Measurements from ENCODE around the gene ZBTB7C. TPM values are rescaled to one million over a fixed set of nuclear protein-coding genes. Genes with fewer than 3 reads are reported as not detected.

ZBTB7C gene
- total RNA-seq, 1 donor = 0.09 TPM

GRCh38 chr18:48321121-48321520, 88.1 kb downstream of the ZBTB7C start:
- DNase-seq (ENCODE audit: low read depth) = no peak
- TF ChIP-seq, protein P1, sequence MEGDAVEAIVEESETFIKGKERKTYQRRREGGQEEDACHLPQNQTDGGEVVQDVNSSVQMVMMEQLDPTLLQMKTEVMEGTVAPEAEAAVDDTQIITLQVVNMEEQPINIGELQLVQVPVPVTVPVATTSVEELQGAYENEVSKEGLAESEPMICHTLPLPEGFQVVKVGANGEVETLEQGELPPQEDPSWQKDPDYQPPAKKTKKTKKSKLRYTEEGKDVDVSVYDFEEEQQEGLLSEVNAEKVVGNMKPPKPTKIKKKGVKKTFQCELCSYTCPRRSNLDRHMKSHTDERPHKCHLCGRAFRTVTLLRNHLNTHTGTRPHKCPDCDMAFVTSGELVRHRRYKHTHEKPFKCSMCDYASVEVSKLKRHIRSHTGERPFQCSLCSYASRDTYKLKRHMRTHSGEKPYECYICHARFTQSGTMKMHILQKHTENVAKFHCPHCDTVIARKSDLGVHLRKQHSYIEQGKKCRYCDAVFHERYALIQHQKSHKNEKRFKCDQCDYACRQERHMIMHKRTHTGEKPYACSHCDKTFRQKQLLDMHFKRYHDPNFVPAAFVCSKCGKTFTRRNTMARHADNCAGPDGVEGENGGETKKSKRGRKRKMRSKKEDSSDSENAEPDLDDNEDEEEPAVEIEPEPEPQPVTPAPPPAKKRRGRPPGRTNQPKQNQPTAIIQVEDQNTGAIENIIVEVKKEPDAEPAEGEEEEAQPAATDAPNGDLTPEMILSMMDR (IDR thresholded peaks at IDR 0.05; ENCODE audit: insufficient read depth, low read length) = no peak
- H3K4me3 ChIP-seq (ENCODE audit: low read depth, low read length) = no peak overlapping the region

GRCh38 chr18:48320639-48320945, 88.6 kb downstream of the ZBTB7C start:
- no peak for DNase-seq (ENCODE audit: low read depth)
- TF ChIP-seq, protein P1 (IDR thresholded peaks at IDR 0.05; ENCODE audit: insufficient read depth, low read length) = no peak
- no peak overlapping the region for H3K4me3 ChIP-seq (ENCODE audit: low read depth, low read length)

- no peak overlapping the region for H3K4me3 ChIP-seq (ENCODE audit: low read depth, low read length)
- peak; percentile 46 for DNase-seq (ENCODE audit: low read depth)
- TF ChIP-seq, protein P1 (IDR thresholded peaks at IDR 0.05; ENCODE audit: insufficient read depth, low read length) = no peak
These were observed 89.2 kb downstream of the ZBTB7C start for GRCh38 chr18:48319801-48320638.

DNA sequence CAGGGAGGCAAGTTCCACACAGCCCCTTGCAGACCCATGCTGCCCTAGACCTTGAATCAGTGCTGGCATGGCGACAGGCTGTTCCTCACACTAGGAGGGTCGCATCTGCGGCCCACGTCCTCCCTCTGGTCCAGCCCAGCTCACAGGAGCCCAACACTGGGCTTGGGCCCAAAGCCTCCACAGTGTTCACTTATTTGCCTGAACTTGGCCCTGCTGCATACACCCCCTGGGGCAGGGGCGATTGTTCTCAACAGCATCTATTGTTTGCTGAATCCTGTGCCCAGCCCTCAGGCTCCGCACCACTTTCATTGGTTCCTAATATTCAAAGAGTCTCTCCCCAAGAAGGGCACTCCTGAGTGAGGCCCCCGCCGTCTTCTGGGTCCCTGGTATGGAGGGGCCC, 90.7 kb downstream of the ZBTB7C start:
- TF ChIP-seq, protein P1 (IDR thresholded peaks at IDR 0.05; ENCODE audit: insufficient read depth, low read length) = no peak
- H3K4me3 ChIP-seq (ENCODE audit: low read depth, low read length) = no peak overlapping the region
- DNase-seq (ENCODE audit: low read depth) = no peak

- TF ChIP-seq, protein P1 (IDR thresholded peaks at IDR 0.05; ENCODE audit: insufficient read depth, low read length) = peak; percentile 23
- no peak overlapping the region for H3K4me3 ChIP-seq (ENCODE audit: low read depth, low read length)
- no peak for DNase-seq (ENCODE audit: low read depth)
These were observed 91.3 kb downstream of the ZBTB7C start for GRCh38 chr18:48317781-48318381.

DNA sequence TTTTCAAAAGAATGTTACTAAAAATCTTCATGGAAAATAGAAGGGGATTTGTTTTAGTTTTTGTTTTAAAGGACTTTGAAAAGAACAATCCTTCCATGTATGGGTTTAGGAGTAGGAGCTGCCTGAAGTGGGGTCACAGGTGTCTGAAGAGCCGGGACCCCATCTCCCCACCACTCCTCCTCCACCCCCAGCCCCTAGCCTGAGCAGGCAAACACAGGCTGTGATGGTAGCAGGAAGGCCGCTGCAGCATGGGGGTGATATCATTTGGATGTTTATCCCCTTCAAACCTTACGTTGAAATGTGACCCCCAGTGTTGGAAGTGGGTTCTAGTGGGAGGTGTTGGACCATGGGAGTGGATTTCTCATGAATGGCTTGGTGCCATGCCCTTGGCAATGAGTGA, 93.0 kb downstream of the ZBTB7C start:
- TF ChIP-seq, protein P1 (IDR thresholded peaks at IDR 0.05; ENCODE audit: insufficient read depth, low read length) = no peak
- no peak overlapping the region for H3K4me3 ChIP-seq (ENCODE audit: low read depth, low read length)
- no peak for DNase-seq (ENCODE audit: low read depth)
